ENCODE data around the gene MMP14. TPM values are rescaled to one million over a fixed set of nuclear protein-coding genes. Genes with fewer than 3 reads are reported as not detected.

MMP14 gene
- total RNA-seq, 4 donors from 2014 or later: 106 to 161 (median 128) TPM

- 100% methylated on average over 1 of the region's 1 CpG for WGBS
- Histone ChIP-seq H3K4me3 (no peak overlapping the region), H3K4me1 (peaks cover 7% of the 10 kb centered on the region), H3K9me3 (no peaks in the 10 kb centered on the region), H3K27me3 (no peaks in the 10 kb centered on the region), H3K27ac (no peak overlapping the region), H3K36me3 (peaks cover 22% of the 10 kb centered on the region)
- no peak for DNase-seq (ENCODE audit: low spot score in 2 of 2)
- TF ChIP-seq EP300 (IDR thresholded peaks at IDR 0.05) (no peak), CTCF (IDR thresholded peaks at IDR 0.05) (no peak), POLR2A (IDR thresholded peaks at IDR 0.05) (no peak), POLR2AphosphoS5 (IDR thresholded peaks at IDR 0.05) (no peak)
These were observed 61.0 kb downstream of the MMP14 start for GRCh38 chr14:22897357-22897756.

Other genes starting within 250 kb of the MMP14 start
- gene DAD1, start 247.4 kb upstream of the MMP14 start, total RNA-seq: 100 to 1,000 TPM; 110 to 212 (median 187) TPM
- gene ABHD4, start 238.3 kb upstream of the MMP14 start, total RNA-seq: 10 to 100 TPM; 15.3 to 30.4 (median 21.8) TPM
- gene OR6J1, start 192.2 kb upstream of the MMP14 start, total RNA-seq: not detected
- 100 to 1,000 TPM in 2 of 4 donors, 10 to 100 TPM in 2; 75.7 to 107 (median 91.8) TPM for gene OXA1L, start 69.9 kb upstream of the MMP14 start, total RNA-seq
- gene SLC7A7, start 21.1 kb upstream of the MMP14 start, total RNA-seq: 1 to 10 TPM; 1.8 to 3.8 (median 2.9) TPM
- gene MRPL52, start 6.7 kb upstream of the MMP14 start, total RNA-seq: 10 to 100 TPM; 35.5 to 84.5 (median 74.2) TPM
- gene LRP10, start 35.2 kb downstream of the MMP14 start, total RNA-seq: 100 to 1,000 TPM in 3 of 4 donors, 10 to 100 TPM in 1; 97.8 to 170 (median 157) TPM
- gene REM2, start 46.6 kb downstream of the MMP14 start, total RNA-seq: 1 to 10 TPM in 2 of 4 donors, under 1 TPM in 2; 0.89 to 5.4 (median 1.2) TPM
- 100 to 1,000 TPM in 1 of 4 donors, 10 to 100 TPM in 3; 64.5 to 104 (median 93.0) TPM for gene RBM23, start 82.6 kb downstream of the MMP14 start, total RNA-seq
- 10 to 100 TPM; 44.0 to 58.4 (median 50.3) TPM for gene PRMT5, start 92.8 kb downstream of the MMP14 start, total RNA-seq
- gene HAUS4, start 120.5 kb downstream of the MMP14 start, total RNA-seq: 100 to 1,000 TPM in 2 of 4 donors, 10 to 100 TPM in 2; 43.1 to 119 (median 96.3) TPM
- gene AJUBA, start 146.0 kb downstream of the MMP14 start, total RNA-seq: 100 to 1,000 TPM in 1 of 4 donors, 10 to 100 TPM in 3; 66.0 to 120 (median 79.2) TPM
- 10 to 100 TPM; 19.1 to 32.9 (median 24.3) TPM for gene C14orf93, start 173.6 kb downstream of the MMP14 start, total RNA-seq
- gene PSMB5, start 198.3 kb downstream of the MMP14 start, total RNA-seq: 100 to 1,000 TPM in 3 of 4 donors, 10 to 100 TPM in 1; 59.7 to 167 (median 135) TPM
- gene PSMB11, start 205.6 kb downstream of the MMP14 start, total RNA-seq: not detected
- 1 to 10 TPM; 3.4 to 8.4 (median 5.7) TPM for gene CDH24, start 220.9 kb downstream of the MMP14 start, total RNA-seq

Data from suprapubic skin (tissue), 4 donors.